HG02678 (cell line): ENCODE results near the gene TMEM9.
A peak's percentile ranks its signal among the peaks of the same experiment; 100 is the strongest.
"Not testable (repeated sequence)": the region's sequence is repeated elsewhere in the genome, so short reads cannot be mapped to it uniquely, and the experiment has no call there.

Experiments
- ATAC-seq: cut with Tn5 transposase; IDR thresholded peaks from one replicate; pipeline ENCODE4 v1.9.1; 2021; ENCODE audit warnings: mild to moderate bottlenecking, moderate library complexity; ENCODE audit not compliant: unreplicated experiment

TMEM9 gene

DNA sequence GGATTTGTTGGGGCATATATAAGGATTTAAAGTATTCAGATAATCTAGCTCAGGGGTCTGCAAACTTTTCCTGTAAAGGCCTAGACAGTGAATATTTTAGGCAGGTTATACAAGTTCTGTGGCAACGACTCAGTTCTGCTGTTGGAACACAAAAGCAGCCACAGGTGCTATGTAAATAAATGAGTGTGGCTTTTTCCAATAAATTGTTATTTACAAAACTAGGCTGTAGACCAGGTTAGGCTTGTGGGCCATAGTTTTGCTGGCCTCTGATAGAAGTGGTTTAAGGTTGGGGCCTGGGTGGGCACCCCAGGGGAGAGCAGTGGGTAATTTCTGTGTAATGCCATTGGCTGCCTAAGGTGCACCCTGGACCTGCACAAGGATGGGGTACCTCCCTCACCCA lies 19.5 kb upstream of the TMEM9 start:
- no peak for ATAC-seq

DNA sequence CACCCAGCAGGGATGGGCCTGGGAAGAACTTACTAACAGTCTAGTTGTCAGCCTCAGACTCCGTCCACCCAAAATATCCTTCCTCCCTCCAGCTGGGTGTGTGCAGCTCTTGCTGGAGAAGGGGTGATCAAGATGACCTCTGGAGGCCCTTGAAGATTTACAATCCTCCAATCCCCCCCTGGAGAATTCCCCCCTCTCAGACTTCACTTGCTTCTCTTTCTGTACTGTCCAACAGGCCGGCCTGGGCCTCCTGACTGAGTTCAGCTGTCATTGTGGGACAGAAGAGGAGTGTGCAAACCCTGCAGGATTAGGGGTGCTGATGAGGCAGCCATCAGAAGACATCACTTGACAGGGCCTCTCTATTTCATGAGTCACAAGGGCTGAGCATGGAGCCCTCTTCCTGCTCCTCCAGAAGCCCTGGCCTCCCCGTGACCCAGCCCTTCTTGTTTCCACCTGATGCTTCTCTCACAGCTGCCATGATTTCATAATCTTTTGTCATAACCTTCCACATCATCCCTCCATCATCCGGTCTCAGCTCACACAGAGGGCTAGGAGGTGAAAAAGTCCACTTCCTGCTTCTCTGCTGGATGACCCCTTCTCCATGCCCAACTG lies 18.8 kb upstream of the TMEM9 start:
- no peak for ATAC-seq

DNA sequence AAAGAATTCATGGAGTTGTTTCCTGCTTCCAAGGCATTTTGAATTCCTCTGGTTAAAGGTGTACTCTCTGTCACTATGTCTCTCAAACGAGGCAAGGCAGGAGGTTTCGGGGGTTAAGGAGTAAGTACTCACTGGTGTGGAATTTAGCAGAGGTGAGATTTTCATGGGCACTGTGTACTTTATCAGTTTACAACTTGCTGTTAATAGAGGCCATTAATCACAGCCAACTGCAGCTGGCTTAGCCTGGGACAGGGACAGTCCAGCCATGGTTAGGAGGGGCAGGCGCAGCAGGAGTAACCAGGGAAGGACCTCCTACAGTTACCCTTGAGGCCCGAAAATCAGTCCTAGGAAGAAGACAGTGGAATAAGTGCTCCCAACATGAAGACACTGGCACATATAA lies 18.1 kb upstream of the TMEM9 start:
- no peak for ATAC-seq

DNA sequence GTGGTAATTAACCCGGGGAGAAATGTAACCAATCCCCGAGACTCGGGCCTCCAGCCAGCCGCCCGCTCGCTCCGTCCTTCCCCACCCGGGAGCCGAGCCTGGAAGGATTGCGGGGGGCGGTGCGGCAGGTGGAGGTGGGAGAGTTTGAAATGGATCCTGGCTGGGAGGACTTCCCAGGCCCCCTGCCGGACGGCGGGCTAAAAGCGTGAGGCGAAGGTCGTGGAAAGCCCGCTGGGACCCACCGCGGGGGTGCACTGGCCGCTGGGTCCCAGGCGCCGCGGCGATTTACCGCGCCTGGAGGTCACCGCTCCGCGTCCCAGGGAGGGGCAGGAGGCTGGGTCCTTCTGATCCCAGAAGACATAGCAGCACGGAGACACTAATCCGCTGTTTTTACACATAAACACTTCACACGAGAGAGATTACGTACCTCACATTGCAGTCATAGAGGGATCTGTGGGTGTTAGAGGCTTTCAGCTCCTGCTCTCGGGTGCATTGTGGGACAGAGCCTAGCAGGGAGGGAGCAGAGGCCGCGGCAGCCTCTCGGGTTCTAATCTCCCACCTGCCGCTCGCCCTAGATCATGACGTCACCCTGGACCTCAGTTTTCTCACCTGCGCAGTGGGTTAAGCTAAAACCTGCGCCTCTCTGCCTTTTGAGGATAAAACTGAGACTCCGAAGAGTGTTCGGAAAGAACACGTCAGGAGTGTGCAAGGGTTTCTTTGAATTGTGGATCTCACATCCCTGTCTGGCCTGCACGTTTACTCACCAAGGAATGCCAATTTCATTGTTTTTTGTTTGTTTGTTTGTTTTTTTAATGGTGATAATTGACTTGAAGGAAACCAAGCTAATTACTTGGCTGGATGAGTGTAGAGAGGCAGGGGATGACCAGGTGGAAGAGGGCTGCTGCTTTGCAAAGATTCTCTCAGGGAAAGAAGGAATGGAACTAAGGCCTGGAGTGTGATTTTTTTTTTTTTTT lies 17.1 kb upstream of the TMEM9 start:
- peak; percentile 31 for ATAC-seq

DNA sequence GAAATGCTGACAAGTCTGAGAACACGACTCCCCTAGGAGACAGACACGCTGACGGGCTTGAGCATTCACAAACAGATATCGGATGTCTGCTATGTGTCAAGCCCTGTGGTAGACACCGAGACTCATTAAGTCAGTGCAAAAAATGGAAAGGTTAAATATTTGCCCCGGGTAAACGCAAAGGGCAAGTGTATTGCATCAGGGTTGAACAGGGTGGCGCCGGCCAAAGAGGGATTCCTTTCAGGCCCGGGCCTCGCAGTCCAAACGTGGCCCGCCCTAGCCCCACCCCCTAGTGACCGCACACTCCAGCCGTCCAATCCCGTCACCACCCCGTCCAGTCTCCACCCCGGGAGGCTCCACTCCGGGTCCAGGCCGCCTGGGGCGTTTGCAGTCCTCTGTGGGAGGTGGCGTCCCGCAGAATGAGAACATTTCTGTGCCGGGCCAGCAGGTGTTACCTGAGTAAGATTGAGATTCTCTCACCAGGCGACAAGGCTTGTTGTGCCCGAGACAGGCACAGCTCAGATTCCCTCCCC lies 16.3 kb upstream of the TMEM9 start:
- ATAC-seq: peak; percentile 96

DNA sequence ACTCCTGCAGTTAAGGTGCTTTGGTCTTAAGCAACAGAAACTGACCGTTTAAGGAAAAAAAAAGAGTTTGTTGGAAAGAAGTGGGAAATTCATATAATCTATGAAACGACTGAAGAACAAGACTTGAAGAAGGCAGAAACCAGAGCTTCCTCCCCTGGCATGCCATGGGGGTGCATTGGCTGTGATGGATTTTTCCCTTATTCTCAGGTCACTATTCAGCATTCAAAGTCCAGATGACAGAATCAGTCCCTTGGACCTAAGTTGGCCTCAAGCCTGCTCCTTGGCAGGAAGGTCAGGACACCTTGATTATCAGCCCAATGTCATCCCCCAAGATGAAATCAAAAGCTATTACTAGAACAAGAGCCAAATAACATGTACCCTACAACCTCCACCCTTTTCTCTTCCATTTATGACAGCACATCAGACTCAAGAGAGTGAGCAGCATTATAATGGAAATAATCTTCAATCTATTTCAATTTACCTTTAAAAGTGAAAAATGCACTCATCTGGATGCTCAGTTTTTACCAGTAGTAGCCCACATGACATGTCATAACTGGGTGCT lies 15.8 kb upstream of the TMEM9 start:
- no peak for ATAC-seq

DNA sequence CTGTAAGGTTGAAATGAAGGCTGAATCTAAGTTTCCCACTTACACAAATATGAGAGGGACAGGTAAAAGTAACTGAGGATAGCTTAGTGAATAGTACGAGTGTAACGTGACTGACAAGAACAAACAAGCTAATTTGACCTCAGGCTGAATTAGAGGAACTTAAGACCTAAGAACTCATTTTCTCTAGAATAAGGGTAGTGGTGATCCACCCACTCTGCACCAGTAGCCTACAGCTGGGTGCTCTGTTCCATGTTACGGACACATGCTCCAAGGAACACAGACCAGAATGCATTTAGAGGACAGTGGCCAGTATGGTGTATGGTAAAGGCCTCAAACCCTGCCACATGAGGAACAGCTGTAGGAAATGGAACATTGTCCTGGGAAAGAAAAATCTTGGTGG lies 14.9 kb upstream of the TMEM9 start:
- ATAC-seq: no peak

DNA sequence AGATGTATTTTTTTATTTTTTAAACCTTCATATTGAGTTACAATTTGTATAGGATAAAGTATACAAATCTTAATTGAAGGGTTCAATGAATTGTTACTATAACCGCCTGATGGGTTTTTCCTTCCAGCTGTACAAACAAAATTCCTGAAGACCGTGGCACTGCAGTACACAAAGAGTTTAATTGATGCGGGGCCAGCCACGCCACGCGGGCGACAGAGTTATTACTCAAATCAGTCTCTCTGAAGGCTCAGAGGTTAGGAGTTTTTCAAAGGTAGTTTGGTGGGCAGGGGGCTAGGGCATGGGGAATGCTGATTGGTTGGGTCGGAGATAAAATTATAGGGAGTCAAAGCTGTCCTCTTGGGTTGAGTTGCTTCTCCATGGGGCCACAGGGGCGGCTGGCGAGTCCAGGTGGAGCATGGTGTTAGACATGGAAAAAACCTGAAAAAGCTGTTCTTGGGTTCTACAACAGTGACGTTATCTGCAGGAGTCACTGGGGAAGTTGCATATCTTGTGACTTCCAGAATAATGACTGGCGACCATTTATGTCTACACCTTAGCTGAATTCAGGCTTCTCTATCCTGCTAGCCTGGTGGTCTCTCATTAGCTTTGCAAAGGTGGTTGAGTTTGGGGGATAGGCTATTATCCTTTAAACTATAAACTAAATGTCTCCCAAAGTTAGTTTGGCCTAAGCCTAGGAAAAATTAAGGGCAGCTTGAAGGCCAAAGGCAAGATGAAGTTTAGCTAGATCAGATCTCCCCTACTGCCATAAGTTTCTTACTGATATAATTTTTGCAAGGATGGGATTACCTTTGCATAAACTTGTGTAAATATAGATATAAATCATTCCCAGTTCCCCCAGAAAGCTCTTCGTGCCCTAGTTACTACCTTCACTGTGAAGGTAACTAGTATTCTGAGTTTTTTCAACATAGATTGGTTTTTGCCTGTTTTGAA lies 13.0 kb upstream of the TMEM9 start:
- no peak for ATAC-seq

DNA sequence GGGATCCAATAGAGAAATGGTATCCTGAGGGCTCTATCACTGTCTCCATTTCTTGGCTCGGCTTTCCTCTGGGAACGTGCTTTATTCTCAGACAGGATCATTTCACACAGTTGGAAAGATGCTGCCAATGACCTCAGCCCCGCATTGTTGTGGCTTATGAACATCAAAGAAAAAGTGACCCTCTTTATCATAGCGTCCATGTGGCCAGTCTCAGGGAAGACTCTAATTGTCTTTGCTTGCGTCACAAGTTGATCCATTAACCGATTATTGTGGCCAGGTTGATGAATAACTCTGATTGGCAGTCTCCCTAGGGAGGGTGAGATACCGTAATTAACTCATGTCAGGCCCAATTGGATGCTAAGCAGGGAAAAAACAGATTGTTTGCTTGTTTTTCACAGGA lies 10.4 kb upstream of the TMEM9 start:
- ATAC-seq: no peak

DNA sequence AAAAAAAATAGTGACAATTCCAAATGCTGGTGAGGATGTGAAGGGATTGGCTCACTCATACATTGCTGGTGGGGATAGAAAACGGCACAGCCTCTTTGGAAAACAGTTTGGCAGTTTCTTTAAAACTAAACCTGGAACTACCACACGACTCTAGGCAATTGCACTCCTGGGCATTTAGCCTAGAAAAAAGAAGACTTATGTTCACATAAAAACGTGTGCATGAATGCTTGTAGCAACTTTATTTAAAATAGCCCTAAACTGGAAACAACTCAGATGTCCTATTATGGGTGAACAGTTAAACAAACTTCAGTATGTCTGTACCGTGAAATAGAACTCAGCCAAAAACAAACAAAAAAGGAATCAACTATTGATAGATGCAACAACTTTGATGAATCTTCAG lies 9.4 kb upstream of the TMEM9 start:
- ATAC-seq: no peak

DNA sequence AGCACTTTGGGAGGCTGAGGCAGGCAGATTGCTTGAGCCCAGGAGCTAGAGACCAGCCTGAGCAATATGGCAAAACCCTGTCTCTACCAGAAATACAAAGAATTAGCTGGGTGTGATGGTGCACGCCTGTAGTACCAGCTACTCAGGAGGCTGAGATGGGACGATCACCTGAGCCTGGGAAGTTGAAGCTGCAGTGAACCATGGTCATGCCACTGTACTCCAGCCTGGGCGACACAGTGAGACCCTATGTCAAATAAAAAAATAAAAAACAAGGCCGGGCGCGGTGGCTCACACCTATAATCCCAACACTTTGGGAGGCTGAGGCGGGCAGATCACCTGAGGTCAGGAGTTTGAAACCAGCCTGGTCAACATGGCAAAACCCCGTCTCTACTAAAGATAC lies 8.8 kb upstream of the TMEM9 start:
- not testable (repeated sequence) for ATAC-seq

DNA sequence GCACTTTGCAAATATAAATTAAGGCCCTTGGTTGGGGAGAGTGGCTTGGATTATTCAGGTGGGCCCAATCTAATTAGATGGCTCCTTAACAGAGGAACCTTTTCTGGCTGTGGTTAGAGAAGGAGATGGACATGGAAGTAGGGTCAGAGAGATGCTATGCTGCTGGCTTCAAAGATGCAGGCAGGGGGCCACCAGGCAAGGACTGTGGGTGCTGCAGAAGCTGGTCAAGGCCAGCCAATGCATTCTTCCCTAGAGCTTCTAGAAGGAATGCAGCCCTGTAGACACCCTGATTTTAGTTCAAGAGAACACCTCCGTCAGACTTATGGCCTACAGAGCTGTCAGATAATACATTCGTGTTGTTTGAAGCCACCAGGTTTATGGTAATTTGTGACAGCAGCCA lies 3.7 kb upstream of the TMEM9 start:
- no peak for ATAC-seq

DNA sequence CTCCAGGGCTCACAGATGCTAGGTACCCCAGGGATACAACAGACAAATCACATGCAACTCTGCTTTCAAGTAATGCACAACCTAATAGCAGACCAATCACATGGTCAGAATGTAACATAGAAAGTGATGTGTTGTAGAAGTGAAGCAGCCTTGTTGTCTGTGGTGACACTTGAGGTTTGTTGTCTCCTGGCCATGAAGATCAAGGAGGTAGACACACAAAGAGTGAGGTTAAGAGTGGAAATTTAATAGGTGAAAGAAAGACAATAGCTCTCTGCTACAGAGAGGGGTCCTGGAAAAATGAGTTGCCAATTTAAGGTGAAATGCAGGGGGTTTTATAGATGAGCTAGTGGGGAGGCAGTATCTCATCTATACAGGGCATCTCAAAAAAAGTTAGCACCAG lies 2.5 kb upstream of the TMEM9 start:
- ATAC-seq: no peak

DNA sequence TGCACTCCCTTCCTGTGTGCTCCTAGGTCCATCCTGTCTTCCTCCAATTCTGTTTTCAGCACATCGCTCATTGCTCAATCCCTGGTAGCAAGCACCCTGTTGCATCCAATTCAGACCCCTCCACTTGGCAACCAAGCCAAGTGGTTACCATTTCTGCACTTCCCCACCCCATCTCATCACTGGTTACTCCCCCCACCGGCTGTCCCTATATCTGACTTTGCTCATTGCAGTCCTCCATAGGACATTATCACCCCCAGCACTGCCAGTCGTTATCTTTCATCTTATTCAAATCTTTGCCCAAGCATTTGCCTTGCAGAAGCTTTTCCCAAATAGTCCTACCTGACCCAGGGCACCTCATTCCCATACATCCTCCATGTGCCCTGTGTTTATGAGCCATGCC lies 2.1 kb upstream of the TMEM9 start:
- no peak for ATAC-seq

DNA sequence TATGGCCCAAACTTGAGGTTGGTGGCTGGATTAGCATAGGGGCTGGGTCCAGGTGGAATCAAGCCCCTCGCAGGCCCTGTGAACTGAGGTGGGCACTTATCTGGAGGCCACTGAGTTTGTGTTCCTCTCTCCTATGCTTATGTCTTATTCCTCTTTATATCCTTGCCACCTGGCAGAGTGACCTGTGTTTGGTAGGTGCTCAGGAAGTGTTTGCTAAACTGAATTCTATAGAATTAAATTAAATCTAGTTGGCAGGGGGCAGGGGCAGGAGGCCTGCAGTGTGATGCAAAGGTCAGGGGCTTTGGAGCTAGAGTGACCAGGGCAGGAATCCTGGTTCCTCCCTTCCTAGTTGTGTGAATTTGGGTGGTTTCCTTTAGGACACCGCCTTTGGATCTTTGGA lies 1.1 kb upstream of the TMEM9 start:
- no peak for ATAC-seq

DNA sequence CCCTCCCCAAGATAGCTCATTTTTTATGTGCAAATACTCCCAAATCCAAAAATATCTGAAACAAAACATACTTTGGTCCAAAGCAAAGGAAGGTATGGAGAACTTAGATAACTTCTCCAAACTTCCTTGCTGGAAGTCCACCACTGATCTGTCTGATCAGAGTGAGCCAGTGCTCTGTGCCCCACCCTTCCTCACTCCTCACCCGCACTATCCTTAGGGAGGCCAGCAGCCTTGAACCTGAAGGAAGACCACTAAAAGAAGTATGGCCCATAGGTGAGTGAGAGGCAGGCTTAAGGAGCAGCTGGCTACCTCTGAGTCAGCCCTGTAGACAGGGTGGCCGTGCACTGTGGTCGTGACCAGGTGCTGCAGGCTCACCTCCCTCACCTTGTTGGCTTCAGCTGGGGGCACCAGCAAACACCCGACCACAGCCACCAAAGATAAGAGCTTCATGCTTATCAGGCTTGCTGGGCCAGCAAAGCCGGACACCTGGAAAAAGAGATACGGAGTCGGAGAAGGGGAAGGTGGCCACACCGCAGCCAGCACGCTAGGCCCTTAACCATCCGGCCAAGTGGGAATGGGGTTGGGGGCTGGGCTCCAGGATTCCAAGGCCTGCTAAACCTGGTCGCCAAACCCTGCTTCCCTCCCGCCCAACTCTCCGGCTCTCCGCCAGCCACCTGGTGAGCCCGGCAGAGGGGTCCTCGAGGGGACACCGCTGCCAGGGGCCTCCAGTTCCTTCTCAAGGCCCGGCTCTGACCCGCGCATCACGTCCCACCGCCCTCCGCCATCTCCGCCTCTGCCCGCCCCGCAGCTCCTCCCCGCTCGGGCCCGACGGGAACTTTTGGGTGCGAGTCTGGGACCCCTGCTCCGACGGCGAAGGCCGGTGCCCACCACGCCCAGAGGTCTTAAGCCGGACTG lies 543 bp downstream of the TMEM9 start:
- peak; percentile 62 for ATAC-seq

DNA sequence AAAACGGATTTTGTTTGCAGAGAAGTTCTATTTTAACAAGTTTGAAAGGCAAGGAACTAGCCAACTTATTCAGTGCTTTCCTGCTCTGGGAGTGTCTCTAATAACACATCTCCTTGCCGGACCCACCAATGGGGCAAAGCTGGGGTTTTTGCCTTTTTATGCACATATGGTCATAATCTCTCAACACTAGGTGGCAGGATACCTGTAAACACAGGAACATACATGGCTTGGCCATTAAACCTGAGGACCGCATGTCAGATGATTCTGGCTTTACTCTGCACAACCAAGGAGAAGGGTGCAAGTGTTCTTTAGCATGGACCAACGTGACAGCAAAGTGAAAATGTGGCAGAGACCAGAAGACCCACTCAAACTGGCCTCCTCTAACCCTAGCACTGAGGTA lies 4.9 kb downstream of the TMEM9 start:
- ATAC-seq: no peak

DNA sequence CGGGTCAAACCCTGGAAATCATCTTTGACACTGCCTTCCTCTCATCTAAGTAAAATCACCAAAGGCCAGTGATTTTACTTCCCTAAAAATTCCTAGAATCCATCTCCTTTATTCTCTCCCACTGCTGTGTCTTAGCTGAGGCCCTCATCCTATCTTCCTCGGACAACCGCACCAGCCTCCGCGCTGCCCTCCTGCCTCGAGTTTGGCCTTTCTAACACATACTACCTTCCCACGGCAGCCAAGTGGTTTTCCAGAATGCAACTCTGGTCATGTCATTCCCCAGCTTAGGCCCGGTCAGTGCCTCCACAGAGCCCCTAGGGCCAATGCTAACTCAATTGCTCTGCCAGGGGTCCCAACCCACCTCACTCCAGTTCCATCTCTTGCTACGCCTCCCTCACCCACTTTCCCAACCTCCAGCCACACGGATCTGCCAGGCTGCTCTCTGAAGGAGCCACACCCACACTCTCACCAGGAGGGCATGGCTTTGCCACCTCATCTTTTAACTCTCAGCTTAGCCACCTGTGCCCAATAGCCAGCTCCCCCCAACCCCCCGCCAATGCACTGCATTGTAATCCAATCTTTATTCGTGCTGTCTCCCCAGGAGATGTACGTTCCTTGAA lies 6.8 kb downstream of the TMEM9 start:
- ATAC-seq: no peak
